NB4 (cell line): ENCODE measurements around the gene HOXA6.

ENCODE experiments used
- DNase-seq: peaks from one replicate; pipeline ENCODE4 v3.0.0; 2010; ENCODE audit warnings: low read depth
- H3K4me3 ChIP-seq: one replicate; pipeline ENCODE4 v1.5.1; 2011; ENCODE audit warnings: mild to moderate bottlenecking, low read depth, low read length, moderate library complexity
- CTCF ChIP-seq: IDR thresholded peaks from one replicate; pipeline ENCODE4 v1.5.1; 2012; ENCODE audit warnings: low read depth, low read length
- MAX ChIP-seq: IDR thresholded peaks from 2 replicates; pipeline ENCODE4 v1.6.1; 2011; ENCODE audit warnings: low read depth, low read length
- MYC ChIP-seq: IDR thresholded peaks from 2 replicates; pipeline ENCODE4 v1.6.1; 2011; ENCODE audit warnings: low read depth, low read length
- POLR2A ChIP-seq: IDR thresholded peaks from 2 replicates; pipeline ENCODE4 v1.6.1; 2011; ENCODE audit warnings: mild to moderate bottlenecking; ENCODE audit not compliant: insufficient read length; ENCODE audit errors: extremely low read depth

The HOXA6 gene

GRCh38 chr7:27173956-27174873 lies 26.6 kb upstream of the HOXA6 start, which contains the start of gene HOXA10:
Gene HOXA10 (minus strand): TSS chr7:27174320. CDS start chr7:27174306, 14 bp downstream.
- TF ChIP-seq MAX = no peak
- peak; percentile 40 for TF ChIP-seq POLR2A
- peak within 1 kb of the TSS; percentile 82 for H3K4me3 ChIP-seq
- DNase-seq = peak; percentile 67

GRCh38 chr7:27173511-27173955 lies 26.0 kb upstream of the HOXA6 start:
- TF ChIP-seq MAX (peak; percentile 50), CTCF (no peak), MYC (peak; percentile 36; the same call in 1 of the 2 replicates), POLR2A (peak; percentile 86)
- DNase-seq = no peak
- H3K4me3 ChIP-seq = peak overlapping the region; percentile 82

GRCh38 chr7:27172823-27173510 lies 25.4 kb upstream of the HOXA6 start:
- H3K4me3 ChIP-seq = peak overlapping the region; percentile 82
- DNase-seq = peak; percentile 88
- TF ChIP-seq POLR2A (peak; percentile 60), CTCF (no peak), MYC (peak; percentile 67), MAX (peak; percentile 24)

- TF ChIP-seq POLR2A (no peak), MYC (peak; percentile 50; the same call in 1 of the 2 replicates), MAX (0 out of 2 replicates have a peak, but pooled peaks have one; percentile 13)
- peak overlapping the region; percentile 82 for H3K4me3 ChIP-seq
- DNase-seq = peak; percentile 64
Observed at GRCh38 chr7:27172315-27172774, 24.8 kb upstream of the HOXA6 start.

- peak overlapping the region; percentile 82 for H3K4me3 ChIP-seq
- peak; percentile 27 for DNase-seq
- TF ChIP-seq POLR2A (no peak), CTCF (no peak), MYC (no peak), MAX (no peak)
Observed at GRCh38 chr7:27171637-27172314, 24.2 kb upstream of the HOXA6 start.

- TF ChIP-seq MYC (no peak), POLR2A (no peak), MAX (no peak), CTCF (no peak)
- peak overlapping the region; percentile 27 for H3K4me3 ChIP-seq
- DNase-seq = no peak
Observed at GRCh38 chr7:27171325-27171636, 23.7 kb upstream of the HOXA6 start.
